Lower lobe of right lung (tissue), 2 donors: Measurements from ENCODE around the gene TCL1B. TPM values are rescaled to one million over a fixed set of nuclear protein-coding genes. Genes with fewer than 3 reads are reported as not detected.

ENCODE experiments used
- ATAC-seq, 2 donors: fragments of 200-7000 bp; cut with Tn5 transposase; one replicate each; pipeline ENCODE4 v1.9.1; 2020 to 2022; ENCODE audit warnings: mild to moderate bottlenecking in 2 of 2, moderate library complexity in 2 of 2
- DNase-seq: peaks from one replicate; pipeline ENCODE4 v3.0.0-alpha.2; 2020
- H3K27ac ChIP-seq: fragments of 200-600 bp; one replicate; pipeline ENCODE4 v1.8.0; 2022
- H3K27me3 ChIP-seq: fragments of 200-600 bp; one replicate; pipeline ENCODE4 v1.8.0; 2022; ENCODE audit warnings: low read depth
- H3K36me3 ChIP-seq: fragments of 200-600 bp; one replicate; pipeline ENCODE4 v1.8.0; 2022; ENCODE audit warnings: mild to moderate bottlenecking
- H3K4me1 ChIP-seq: fragments of 200-600 bp; one replicate; pipeline ENCODE4 v1.8.0; 2022
- H3K4me3 ChIP-seq: fragments of 200-600 bp; one replicate; pipeline ENCODE4 v1.8.0; 2022; ENCODE audit warnings: mild to moderate bottlenecking
- H3K9me3 ChIP-seq: fragments of 200-600 bp; one replicate; pipeline ENCODE4 v1.8.0; 2022
- CTCF ChIP-seq: fragments of 200-600 bp; IDR thresholded peaks from one replicate; pipeline ENCODE4 v1.8.0; 2022; ENCODE audit warnings: antibody characterized with exemption, mild to moderate bottlenecking
- intact Hi-C: fragments of 100-400 bp; cut with DNase I; formaldehyde crosslinking; loops from one replicate; pipeline ENCODE4 v1.11.0; 2022
- total RNA-seq: library from RNA; stranded (reverse); fragmentation: NEBNext Ultra II Directional; extraction: Animal tissue kit (Norgen Biotek cat#: 25700); gene quantifications from one replicate; pipeline ENCODE4 v1.2.1, GENCODE V29; 2021
- donor health status: DM: no; HTN: yes; CAD: no; lungs with severe emphysema.

TCL1B gene
- total RNA-seq, 1 donor from 2014 or later, result not detected

GRCh38 chr14:95697764-95698163 is 11.5 kb downstream of the TCL1B start:
- intact Hi-C loops, result no loop called here
- Histone ChIP-seq H3K36me3 (no peaks in the 10 kb centered on the region), H3K4me1 (no peaks in the 10 kb centered on the region), H3K27ac (no peak overlapping the region), H3K27me3 (peaks cover 20% of the 10 kb centered on the region), H3K9me3 (no peaks in the 10 kb centered on the region), H3K4me3 (no peak overlapping the region)
- ATAC-seq (no peak), DNase-seq (no peak)
- no peak for TF ChIP-seq CTCF

GRCh38 chr14:95698287-95698686 is 12.1 kb downstream of the TCL1B start:
- ATAC-seq (no peak), DNase-seq (no peak)
- Histone ChIP-seq H3K4me1 (no peaks in the 10 kb centered on the region), H3K27ac (no peak overlapping the region), H3K27me3 (peaks cover 19% of the 10 kb centered on the region), H3K9me3 (no peaks in the 10 kb centered on the region), H3K36me3 (no peaks in the 10 kb centered on the region), H3K4me3 (no peak overlapping the region)
- no peak for TF ChIP-seq CTCF
- intact Hi-C loops, result no loop called here

- H3K36me3 ChIP-seq, result no peaks in the 10 kb centered on the region
- no peak overlapping the region for H3K27ac ChIP-seq
- H3K4me1 ChIP-seq, result no peaks in the 10 kb centered on the region
- TF ChIP-seq CTCF, result no peak
- ATAC-seq, result no peak
- no peak for DNase-seq
- no peaks in the 10 kb centered on the region for H3K9me3 ChIP-seq
- H3K4me3 ChIP-seq, result no peak overlapping the region
- peaks cover 16% of the 10 kb centered on the region for H3K27me3 ChIP-seq
- intact Hi-C loops, result no loop called here
Measured at GRCh38 chr14:95699412-95699811, 13.2 kb downstream of the TCL1B start.

GRCh38 chr14:95700221-95700976 is 14.2 kb downstream of the TCL1B start:
- Histone ChIP-seq H3K4me1 (no peaks in the 10 kb centered on the region), H3K27me3 (peaks cover 16% of the 10 kb centered on the region), H3K9me3 (no peaks in the 10 kb centered on the region), H3K36me3 (no peaks in the 10 kb centered on the region), H3K27ac (no peak overlapping the region), H3K4me3 (no peak overlapping the region)
- ATAC-seq, result no peak
- intact Hi-C loops, result no loop called here
- no peak for TF ChIP-seq CTCF
- DNase-seq, result no peak

- no peak for DNase-seq
- ATAC-seq, result no peak
- Histone ChIP-seq H3K4me3 (no peak overlapping the region), H3K9me3 (no peaks in the 10 kb centered on the region), H3K27me3 (peaks cover 16% of the 10 kb centered on the region), H3K27ac (no peak overlapping the region), H3K36me3 (no peaks in the 10 kb centered on the region), H3K4me1 (no peaks in the 10 kb centered on the region)
- intact Hi-C loops, result no loop called here
- TF ChIP-seq CTCF, result no peak
Measured at GRCh38 chr14:95701846-95702221, 15.6 kb downstream of the TCL1B start.
